Spleen (tissue), 11 donors: Measurements from ENCODE around the gene RAB4A. TPM values are rescaled to one million over a fixed set of nuclear protein-coding genes. Genes with fewer than 3 reads are reported as not detected.

Experiments used
- DNase-seq: peaks from one replicate; pipeline ENCODE4 v3.0.0-alpha.2; 2020
- H3K27ac ChIP-seq, 8 donors: fragments of 200-600 bp; sonication (generic) in 7 of 8; 1 replicate in 4 of 8; 2 replicates in 4 of 8; pipeline versions ENCODE4 v1.5.0 to v1.8.0; 2016 to 2021; ENCODE audit warnings: inconsistent platforms in 4 of 8, mild to moderate bottlenecking in 4 of 8, moderate library complexity in 1 of 8
- H3K27me3 ChIP-seq, 7 donors: fragments of 200-600 bp; sonication (generic) in 6 of 7; replicated peaks in 1 of 7; 1 replicate in 4 of 7; 2 replicates in 3 of 7; pipeline versions ENCODE4 v1.5.0 to v1.8.0; 2016 to 2021; ENCODE audit warnings: inconsistent platforms in 3 of 7, mild to moderate bottlenecking in 1 of 7
- H3K36me3 ChIP-seq, 6 donors: fragments of 200-600 bp; sonication (generic) in 5 of 6; 1 replicate in 4 of 6; 2 replicates in 2 of 6; pipeline versions ENCODE4 v1.5.0 to v1.8.0; 2016 to 2021; ENCODE audit warnings: inconsistent platforms in 2 of 6
- H3K4me1 ChIP-seq, 6 donors: fragments of 200-600 bp; sonication (generic) in 5 of 6; 1 replicate in 3 of 6; 2 replicates in 3 of 6; pipeline versions ENCODE4 v1.5.0 to v1.8.0; 2016 to 2021; ENCODE audit warnings: inconsistent platforms in 3 of 6
- H3K4me3 ChIP-seq, 8 donors: fragments of 200-600 bp; sonication (generic) in 7 of 8; 1 replicate in 4 of 8; 2 replicates in 4 of 8; pipeline versions ENCODE4 v1.5.0 to v1.8.0; 2016 to 2021; ENCODE audit warnings: inconsistent platforms in 4 of 8, mild to moderate bottlenecking in 4 of 8, moderate library complexity in 2 of 8
- H3K9me3 ChIP-seq, 8 donors: fragments of 200-600 bp; sonication (generic) in 7 of 8; 1 replicate in 4 of 8; 2 replicates in 4 of 8; pipeline versions ENCODE4 v1.5.0 to v1.8.0; 2016 to 2021; ENCODE audit warnings: inconsistent platforms in 4 of 8
- CTCF ChIP-seq, 11 experiments: fragments of 200-600 bp in 7 of 11; fragments of 450-650 bp in 4 of 11; sonication (generic) in 4 of 11; IDR thresholded peaks in 8 of 11; conservative IDR thresholded peaks in 3 of 11; 1 replicate in 7 of 11; 2 replicates in 4 of 11; pipeline versions ENCODE4 v1.4.0 to v1.8.0; 2016 to 2021; ENCODE audit warnings: antibody characterized with exemption in 11 of 11, inconsistent platforms in 4 of 11, mild to moderate bottlenecking in 1 of 11
- POLR2A ChIP-seq, 3 donors: fragments of 450-650 bp; IDR thresholded peaks; one replicate each; pipeline ENCODE4 v1.5.1; 2017; ENCODE audit warnings: antibody characterized with exemption in 3 of 3, mild to moderate bottlenecking in 1 of 3
- POLR2AphosphoS5 ChIP-seq, 3 donors: sonication (generic); formaldehyde crosslinking; IDR thresholded peaks; one replicate each; pipeline ENCODE4 v1.5.1; 2017; ENCODE audit warnings: antibody characterized with exemption in 3 of 3
- WGBS, 5 donors: extraction: QIAGEN DNeasy Blood & Tissue Kit in 3 of 5; methylation state at CpG; one replicate each; pipeline versions ENCODE4 v1.1.5 to v1.1.7; 2013 to 2018; 5-methylcytosine and 5-hydroxymethylcytosine counted together
- intact Hi-C: fragments of 100-400 bp; cut with DNase I; formaldehyde crosslinking; loops from one replicate; pipeline ENCODE4 v1.15.0; 2023; ENCODE audit warnings: low total_unique reads
- polyA plus RNA-seq, 3 donors: library from polyadenylated mRNA; stranded (reverse); fragments of 200-250 nt; gene quantifications; one replicate each; pipeline ENCODE4 v1.2.1, GENCODE V29; 2013
- total RNA-seq, 7 donors: library from RNA; depleted of rRNA in 3 of 7; stranded (reverse); fragments of >200 nt in 3 of 7; fragmentation: NEBNext Ultra II Directional in 4 of 7; extraction: Animal tissue kit (Norgen Biotek cat#: 25700) in 4 of 7; gene quantifications; one replicate each; pipeline versions ENCODE4 v1.1.0 to v1.2.1, GENCODE V29; 2016 to 2021
- donor health status: healthy with polysubstance abuse.
- donor health status: DM: no; HTN: no; CAD: no; lungs with moderate emphysema.
- donor health status: DM: no; HTN: no; CAD: no.
- donor health status: Bipolar disorder and iron deficiency.
- donor health status: healthy.
- donor health status: DM: no; HTN: no; CAD: no.
- donor health status: DM: yes; HTN: yes; CAD: no.

Gene RAB4A
- total and polyA plus RNA-seq, 10 donors = 19.7 to 49.8 (median 27.0) TPM

- TF ChIP-seq CTCF (IDR thresholded peaks at IDR 0.05 in 8 of 11, conservative IDR thresholded peaks at IDR 0.05 in 3 of 11) (no peak), POLR2AphosphoS5 (IDR thresholded peaks at IDR 0.05) (no peak), POLR2A (IDR thresholded peaks at IDR 0.05) (no peak)
- Histone ChIP-seq H3K9me3 (no peaks in the 10 kb centered on the region), H3K27me3 (peaks cover 0 to 40% (median 0%) of the 10 kb centered on the region in 7 donors), H3K4me3 (no peak overlapping the region), H3K27ac (peak overlapping the region in 5 of 8 donors; percentile 13 to 60 (median 55)), H3K36me3 (no peaks in the 10 kb centered on the region), H3K4me1 (peaks cover 11 to 56% (median 39%) of the 10 kb centered on the region in 6 donors)
- DNase-seq = no peak
- intact Hi-C loops = no loop called here
- WGBS, 5 donors = 33 to 48% (median 45%) methylated on average over 14 of the region's 14 CpGs
Measured at GRCh38 chr1:229230140-229230892, 40.6 kb upstream of the RAB4A start.

DNA sequence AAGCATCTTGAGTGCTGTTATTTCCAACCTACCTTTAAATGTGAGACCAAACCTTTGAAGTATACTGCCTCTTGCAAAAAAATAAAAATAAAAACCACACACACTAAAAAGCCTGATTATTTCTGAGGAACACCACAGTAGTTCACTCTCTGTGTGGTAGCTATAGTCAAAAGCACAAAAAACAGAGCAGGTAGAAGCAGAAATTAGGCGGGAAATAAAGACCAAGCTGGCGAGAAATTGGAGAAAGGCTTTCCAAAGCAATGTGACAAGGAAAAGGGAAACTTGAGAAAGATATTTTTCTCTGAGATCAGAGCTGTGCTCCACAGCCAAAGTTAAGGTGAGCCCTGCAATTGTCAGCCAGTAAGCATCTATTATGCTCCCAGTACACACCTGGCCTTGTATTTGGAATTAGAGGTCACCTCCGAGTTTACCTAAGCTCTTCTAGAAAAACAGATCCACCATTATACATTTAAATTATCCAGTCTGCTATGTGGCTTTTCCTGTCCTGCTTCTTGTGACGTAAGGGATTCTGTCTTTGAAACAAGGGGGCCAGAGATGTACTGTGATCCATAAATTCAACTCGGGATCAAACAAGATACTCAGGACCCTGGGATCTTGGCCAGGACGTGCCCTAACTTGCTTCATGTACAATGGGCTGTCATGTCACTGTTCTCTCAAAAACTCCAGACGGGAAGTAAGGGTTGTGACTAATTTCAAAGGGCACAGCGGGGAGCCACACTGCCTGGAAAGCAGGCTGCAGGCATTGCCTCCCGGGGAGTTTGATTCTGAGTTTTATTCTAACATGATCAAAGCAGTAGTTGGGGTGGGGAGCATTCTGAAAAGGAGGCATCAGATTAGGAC, 39.8 kb upstream of the RAB4A start:
- Histone ChIP-seq H3K4me3 (no peak overlapping the region), H3K36me3 (no peaks in the 10 kb centered on the region), H3K4me1 (peaks cover 11 to 56% (median 38%) of the 10 kb centered on the region in 6 donors), H3K9me3 (no peaks in the 10 kb centered on the region), H3K27me3 (peaks cover 0 to 47% (median 0%) of the 10 kb centered on the region in 7 donors), H3K27ac (no peak overlapping the region)
- 70 to 87% (median 79%) methylated on average over 9 of the region's 9 CpGs for WGBS, 5 donors
- TF ChIP-seq CTCF (IDR thresholded peaks at IDR 0.05 in 8 of 11, conservative IDR thresholded peaks at IDR 0.05 in 3 of 11) = no peak
- no peak for TF ChIP-seq POLR2AphosphoS5 (IDR thresholded peaks at IDR 0.05)
- TF ChIP-seq POLR2A (IDR thresholded peaks at IDR 0.05) = no peak
- DNase-seq = no peak
- intact Hi-C loops = no loop called here

DNA sequence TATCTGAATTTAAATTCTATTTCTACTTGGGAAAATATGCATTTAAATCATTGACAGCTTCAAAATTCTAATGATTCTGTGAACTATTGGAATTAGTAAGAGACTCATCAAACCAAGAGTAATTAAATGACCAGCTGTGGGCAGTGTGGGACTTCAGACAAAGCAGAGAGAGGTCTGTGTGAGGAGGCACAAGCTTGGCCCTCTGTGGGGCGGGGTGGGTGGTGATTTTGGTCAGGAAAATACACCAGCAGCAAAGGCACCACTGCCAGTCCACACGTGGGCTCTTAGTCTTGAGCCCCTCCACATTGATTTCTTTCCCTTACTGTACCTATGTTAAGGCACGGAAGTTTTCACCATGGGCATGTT, 39.2 kb upstream of the RAB4A start:
- Histone ChIP-seq H3K4me1 (peaks cover 11 to 56% (median 38%) of the 10 kb centered on the region in 6 donors), H3K27me3 (peaks cover 0 to 51% (median 0%) of the 10 kb centered on the region in 7 donors), H3K4me3 (no peak overlapping the region), H3K36me3 (no peaks in the 10 kb centered on the region), H3K27ac (no peak overlapping the region), H3K9me3 (no peaks in the 10 kb centered on the region)
- no peak for TF ChIP-seq POLR2AphosphoS5 (IDR thresholded peaks at IDR 0.05)
- no peak for TF ChIP-seq POLR2A (IDR thresholded peaks at IDR 0.05)
- TF ChIP-seq CTCF (IDR thresholded peaks at IDR 0.05 in 8 of 11, conservative IDR thresholded peaks at IDR 0.05 in 3 of 11) = no peak
- intact Hi-C loops = no loop called here
- no peak for DNase-seq
- WGBS, 5 donors = 72 to 91% (median 80%) methylated on average over 3 of the region's 3 CpGs
